HG03469 (cell line): Measurements from ENCODE around the gene OVAAL.

ENCODE experiments used
- ATAC-seq: cut with Tn5 transposase; IDR thresholded peaks from one replicate; pipeline ENCODE4 v1.9.1; 2021; ENCODE audit warnings: mild to moderate bottlenecking, moderate library complexity, moderate number of reproducible peaks; ENCODE audit not compliant: unreplicated experiment

The OVAAL gene

DNA sequence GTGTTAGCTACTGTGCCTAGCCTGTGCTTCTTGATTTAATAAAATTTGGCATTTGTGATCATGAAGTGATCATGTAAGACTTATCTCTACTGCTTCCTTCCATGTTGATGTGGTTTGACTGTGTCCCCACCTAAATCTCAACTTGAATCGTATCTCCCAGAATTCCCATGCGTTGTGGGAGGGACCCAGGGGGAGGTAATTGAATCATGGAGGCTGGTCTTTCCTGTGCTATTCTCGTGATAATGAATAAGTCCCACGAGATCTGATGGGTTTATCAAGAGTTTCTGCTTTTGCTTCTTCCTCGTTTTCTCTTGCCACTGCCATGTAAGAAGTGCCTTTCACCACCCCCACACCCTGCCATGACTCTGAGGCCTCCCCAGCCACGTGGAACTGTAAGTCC is at the start of gene OVAAL:
TSS of gene OVAAL (plus strand) at position 301 of the 400 bp plus-strand sequence.
- ATAC-seq, result no peak

DNA sequence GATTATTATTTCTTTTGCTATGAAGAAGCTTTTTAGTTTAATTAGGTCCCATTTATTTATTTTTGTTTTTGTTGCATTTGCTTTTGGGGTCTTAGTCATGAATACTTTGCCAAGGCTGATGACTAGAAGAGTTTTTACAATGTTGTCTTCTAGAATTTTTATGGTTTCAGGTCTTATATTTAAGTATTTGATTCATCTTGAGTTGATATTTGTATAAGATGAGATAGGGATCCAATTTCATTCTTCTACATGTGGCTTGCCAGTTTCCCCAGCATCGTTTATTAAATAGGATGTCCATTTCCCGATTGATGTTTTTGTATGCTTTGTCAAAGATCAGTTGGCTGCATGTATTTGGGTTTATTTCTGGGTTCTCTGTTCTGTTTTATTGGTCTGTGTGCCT is 47.9 kb upstream of the OVAAL start:
- no peak for ATAC-seq

DNA sequence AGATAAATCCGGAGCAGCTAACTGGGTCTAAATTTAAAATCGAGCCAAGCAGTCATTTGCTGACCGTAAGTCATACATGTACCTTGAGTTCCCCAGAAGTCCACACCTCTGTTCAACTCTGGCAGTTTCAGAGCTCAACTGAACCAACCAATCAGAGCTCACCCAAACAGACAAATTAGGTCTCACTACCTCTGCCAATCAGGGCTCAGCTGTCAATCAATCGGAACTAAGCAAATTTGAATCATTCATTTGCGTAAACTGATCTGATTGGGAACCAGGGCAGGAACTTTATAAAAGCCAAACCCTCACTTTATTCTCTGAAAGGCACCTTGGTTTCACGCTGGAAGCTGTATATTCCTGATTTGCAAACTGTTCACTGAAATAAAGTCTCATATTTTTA is 45.2 kb upstream of the OVAAL start:
- ATAC-seq, result no peak

DNA sequence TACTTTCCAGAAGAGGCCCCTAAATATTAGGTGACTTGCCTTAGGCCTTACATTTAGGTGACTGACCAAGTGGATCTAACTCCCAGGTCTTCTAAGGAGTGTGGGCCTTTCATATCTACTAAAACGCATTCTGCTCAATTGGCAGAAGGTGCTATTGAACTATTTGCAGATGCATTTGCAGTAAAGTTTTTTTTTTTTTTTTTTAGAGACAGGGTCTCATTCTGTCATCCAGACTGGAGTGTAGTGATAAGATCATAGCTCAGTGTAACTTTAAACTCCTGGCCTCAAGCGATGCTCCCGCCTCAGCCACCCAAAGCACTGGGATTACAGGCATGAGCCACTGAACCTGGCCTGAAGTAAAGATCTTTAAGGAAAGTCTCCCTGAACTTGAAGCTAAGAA is 43.4 kb upstream of the OVAAL start:
- ATAC-seq, result no peak

DNA sequence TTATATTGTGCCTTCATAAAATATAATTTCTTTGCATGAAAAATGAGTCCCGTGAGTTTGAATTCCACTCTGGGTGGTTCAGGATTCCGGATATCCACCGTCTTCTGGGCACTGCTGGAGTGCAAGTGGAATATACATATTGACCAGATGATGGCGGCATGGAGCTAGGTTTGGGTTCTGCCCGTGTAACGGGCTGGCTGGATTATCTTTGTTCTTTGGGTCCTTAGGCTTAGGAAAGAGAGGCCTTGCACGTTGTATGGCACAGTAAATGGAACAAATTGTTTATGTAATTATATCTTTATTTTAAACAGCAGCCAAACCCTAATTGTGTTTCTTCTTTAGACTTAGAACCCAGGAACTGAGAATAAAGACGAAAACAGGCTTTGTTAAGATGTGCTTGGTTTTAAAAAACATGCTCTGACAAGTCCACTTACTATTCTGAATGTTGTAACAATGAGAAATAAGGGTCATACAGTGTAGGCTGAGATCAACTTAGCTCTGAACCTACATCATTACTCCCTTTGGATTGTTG is 42.8 kb upstream of the OVAAL start:
- ATAC-seq, result no peak

DNA sequence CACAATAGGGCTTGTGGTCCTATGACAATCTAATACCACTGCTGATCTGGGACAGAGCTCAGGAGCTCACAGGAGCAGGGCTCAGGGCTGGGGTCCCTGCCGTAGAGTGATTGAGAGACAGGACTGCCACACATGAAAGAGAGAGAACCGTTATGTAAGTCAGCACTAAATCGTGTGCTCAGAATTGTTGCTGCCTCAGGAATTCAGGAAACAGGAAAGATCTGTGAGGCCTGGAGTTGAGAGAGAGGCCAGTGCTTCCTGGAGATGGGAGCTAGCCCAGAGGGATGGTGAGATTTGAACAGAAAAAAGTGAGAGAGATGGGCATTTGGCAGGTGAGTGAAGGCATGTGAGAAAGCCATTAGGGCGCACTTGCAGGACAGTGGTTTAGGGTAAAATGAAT is 38.9 kb upstream of the OVAAL start:
- ATAC-seq, result no peak

DNA sequence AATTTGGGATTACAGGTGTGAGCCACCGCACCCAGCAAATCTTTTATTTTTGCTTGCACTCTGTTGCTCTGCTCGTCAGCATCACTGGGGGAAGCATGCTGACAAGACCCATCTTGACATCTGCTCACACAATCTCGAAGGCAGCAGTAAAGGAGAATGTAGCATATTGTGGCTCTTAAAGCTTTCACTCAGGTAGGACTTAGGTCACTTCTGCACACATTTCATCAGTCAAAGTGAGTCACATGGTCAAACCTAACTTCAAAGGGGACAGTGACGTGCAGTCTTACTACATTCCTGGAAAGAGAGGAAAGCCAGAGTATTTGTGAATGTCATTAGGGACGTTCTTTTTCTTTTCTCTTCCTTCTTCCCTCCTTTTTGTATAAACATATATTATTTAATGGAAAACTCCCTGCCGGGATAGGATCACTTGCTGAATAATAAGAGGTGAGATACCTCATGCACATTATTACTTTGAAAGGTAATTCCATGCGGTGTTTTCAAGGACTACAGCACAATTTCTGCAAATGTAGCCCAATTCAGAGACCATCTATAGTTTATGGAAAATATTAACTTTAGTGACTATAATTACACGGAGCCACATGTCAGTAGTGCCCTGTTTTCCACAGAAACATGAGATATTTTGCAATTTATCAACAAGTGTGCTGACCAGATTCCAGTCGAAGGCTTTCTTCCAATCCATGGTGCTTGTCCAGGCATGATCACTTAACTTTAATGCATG is 37.1 kb upstream of the OVAAL start:
- no peak for ATAC-seq

DNA sequence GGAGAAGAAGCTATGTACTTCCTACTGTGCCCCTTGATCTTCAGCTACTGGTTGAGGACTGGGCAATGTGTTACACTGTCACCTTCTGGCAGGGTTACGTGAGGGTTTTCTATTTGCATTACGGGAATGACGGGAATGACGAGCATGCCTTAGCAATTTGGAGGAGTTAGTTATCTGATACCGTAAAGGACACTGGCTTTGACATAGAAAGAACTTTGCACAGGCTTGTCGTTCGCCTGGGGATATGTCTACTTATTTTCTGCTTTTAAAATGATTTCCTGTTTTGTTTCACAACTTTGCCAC is 36.6 kb upstream of the OVAAL start:
- ATAC-seq, result no peak

DNA sequence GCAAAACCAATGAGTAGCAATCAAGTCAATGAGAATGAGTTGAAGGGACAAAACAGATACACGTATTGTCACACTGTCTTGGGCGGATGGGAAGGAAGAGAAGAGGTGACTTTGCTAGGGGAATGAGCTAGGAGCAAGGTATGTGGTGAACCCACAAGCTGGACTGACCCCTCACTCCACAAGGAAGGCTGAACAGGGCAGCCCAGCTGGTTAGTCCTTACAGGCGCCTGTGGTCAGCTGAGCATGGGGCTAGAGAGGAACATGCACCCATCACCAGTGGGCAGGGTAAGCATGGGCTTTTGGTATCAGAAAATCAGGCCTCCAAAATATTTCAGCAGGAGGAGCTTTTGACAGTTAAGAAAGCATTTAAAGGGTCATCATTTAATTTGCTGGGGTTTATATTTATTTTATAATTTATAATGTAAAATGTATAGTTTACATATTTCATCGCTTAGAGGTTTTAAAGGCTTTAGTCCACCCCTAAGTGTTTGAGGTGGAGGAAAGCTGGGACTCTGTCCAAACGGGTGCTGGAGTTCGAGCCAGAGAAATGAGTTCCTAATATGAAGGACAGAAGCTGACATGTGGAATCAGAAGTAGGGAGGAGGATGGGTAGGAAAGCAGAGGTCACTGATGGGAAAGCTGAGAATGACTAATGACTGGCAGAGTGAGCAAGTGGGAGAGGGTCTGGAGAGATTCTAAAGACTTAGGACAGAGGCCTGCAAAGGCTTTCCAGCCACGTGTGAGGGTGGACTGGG is 34.4 kb upstream of the OVAAL start:
- ATAC-seq, result no peak

DNA sequence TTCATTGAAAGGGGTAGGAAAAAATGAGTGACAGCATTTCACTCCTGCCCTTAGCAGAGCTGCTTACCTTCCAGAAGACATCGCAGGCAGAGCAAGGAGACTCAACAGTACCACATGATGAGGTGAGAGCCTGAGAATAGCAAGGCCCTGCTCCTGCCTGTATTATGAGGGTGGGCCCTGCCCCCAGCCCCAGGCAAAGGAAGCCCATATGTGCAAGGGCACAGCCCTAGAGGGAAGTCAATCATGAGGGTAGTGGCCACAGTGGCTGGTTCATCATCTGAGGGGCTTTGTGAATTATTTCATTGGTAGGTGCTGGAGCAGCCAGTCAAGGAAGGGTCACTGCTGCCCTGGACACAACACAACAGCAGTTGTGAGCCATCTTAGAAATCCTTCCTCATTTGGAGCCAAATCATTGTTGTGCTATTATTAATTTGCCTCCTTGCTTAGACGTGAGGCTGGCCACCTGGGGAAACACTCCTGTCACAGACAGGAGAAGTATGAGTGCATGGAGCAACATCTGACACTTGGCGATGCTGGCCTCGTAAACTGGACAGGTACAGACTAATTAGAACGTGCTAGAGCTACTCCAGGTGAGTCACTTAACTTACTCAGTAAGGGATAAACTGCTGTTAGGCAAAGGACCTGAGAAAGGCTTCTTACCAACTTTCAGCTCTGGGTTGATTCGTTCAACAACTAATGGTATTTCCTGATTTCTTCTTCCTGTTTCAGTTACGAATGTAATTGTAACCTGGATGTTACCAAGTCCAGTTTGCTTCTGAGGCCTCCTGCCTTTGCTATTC is 33.6 kb upstream of the OVAAL start:
- ATAC-seq, result no peak

DNA sequence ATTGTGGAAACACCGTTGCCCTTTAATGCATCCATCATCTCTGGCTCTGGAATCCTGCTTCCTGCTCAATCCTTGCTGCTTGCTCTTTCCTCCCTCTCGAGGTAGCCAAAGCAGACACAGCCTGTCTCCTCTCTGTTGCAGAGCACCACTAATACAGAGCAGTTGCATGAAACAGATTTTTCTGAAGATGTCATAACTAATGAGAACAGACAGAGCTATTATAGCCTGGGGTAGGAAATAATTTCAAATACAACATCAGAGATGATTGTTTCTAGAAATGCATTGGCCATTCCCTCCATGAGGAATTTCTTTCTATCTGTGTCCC is 33.1 kb upstream of the OVAAL start:
- no peak for ATAC-seq

DNA sequence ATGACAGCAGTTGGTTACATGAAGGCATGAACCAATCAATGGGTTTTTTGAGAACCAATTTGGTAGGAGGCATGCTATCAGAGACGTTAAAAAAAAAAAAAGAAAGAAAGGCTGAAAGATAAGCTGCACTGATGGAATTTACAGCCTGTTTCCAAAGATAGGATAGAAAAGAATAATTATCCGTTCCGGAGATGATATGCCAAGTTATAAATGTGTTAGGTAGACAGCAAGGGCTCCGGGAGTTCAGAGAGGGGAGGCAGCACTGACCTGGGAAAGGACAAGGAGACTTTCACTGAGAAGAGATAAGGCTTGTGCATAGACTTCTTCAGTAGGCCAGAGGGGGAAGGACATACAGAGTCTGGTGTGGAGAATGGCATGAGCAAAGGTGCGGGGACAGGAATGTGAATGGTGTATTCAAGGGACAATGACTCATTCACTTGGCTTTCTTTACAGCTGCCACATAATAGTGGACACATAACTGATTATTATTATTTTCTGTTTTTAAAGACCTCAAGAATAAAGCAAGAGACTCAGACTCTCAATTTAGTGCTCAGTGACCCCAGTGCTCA is 31.6 kb upstream of the OVAAL start:
- no peak for ATAC-seq

DNA sequence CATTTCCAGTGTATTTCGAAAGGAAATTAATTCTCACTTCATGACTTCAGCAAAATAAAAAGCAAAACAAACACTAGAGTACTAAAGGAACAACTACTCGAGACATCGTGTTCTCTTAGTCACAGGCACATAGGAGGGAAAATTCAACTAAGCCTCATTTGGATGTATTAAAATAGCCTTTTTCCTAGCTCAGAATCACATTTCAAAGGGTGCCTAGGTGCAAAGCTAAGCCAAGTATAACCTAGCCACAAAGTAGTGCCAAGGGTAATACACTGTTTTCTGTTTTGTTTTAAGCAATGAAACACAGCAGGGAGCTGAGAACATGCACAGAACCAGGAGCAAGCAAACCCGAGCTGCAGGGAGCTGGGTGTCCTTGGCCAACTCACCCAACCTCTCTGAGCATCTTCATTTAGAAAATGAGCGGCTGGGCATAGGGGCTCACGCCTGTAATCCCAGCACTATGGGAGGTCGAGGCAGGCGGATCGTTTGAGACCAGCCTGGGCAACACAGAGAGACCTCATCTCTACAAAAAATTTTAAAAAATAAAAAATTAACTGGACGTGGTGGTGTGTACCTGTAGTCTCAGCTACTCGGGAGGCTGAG is 29.8 kb upstream of the OVAAL start:
- no peak for ATAC-seq

DNA sequence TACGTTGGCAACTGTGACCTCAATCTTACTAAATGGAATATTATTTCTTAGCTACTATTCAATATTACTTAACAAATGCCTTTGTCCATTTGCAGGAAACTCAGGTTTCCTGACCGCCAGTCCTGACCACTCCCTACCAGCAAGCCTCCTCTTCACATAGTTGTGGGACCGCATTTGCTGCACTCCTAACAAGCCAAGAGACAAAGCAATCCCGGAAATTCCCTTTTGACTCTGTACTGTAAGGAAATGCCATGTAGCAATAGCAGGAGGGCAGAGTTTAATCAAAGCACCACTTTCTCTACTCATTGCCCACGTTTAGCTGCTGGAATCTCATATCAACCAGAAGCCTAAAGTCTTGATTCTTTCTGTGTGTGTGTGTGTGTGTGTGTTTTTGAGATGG is 28.3 kb upstream of the OVAAL start:
- ATAC-seq, result no peak

DNA sequence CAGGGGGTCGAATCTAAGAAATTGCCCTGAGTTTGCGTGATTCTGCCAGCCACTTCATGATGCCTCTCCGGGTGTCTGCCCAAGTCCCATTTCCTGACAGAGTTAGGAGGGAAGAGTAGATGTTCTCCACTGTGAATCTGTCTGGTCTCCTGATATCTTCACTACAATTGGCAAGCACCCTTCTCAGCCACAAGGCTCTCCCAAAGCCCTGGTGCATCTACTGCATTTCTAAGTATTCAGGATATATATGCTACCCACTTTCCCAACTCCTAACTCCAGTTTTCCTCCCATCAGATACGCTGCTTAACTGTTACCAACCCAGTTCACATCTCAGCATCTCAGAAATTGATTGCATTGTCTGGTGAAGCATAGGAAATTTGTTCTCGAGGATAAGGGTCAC is 25.9 kb upstream of the OVAAL start:
- ATAC-seq, result no peak

DNA sequence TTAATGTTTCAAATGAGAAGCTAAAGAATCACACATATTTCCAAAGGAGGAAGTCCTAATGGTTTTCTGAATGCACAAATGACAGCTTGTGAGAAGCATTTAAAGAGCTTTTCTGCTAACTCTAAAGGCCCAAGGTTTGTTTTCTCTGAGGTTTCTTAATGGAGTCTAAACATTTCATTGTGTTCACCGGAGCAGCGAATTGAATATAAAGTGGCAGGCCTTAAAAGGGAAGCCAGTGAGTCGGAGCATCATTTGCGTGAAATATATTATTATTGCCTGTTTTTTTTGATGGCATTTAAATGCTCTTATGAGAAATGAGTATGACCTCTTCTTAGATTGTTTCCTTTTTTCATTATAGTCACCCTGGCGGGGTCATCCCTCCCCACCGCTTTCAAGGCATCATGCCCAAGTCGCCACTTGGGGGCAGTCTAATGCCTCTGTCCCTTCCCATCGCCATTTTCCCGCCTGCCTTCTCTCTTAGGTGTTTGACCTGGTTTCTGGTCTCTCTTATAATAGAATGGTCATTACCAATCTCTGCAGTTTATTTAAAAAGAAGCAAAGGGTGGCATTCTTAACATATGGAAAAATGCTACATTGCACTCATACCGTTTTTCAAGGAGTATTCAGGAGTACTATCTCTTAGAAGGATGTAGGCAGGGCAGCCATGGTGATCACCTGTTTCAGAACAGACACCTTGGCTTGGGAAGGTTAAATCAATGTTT is 25.3 kb upstream of the OVAAL start:
- ATAC-seq, result no peak

DNA sequence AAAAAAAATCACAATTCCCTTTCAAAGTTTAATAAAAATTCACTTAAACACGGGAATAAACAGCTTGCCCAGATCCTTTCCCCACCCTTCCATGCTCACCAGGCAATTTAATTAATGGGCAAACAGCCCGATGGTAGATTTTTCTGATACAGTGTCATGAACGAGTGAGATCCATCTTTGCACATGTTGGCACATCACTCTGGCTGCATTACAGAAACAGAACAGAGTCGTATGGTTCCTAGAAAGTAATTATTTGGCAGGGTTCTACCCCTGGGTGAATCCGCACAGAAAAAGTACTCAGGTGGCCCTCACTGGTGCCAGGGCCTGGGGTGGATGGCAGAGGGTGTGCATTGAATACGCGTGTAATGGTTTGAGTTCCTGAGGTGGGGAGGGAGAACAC is 24.6 kb upstream of the OVAAL start:
- ATAC-seq, result no peak

DNA sequence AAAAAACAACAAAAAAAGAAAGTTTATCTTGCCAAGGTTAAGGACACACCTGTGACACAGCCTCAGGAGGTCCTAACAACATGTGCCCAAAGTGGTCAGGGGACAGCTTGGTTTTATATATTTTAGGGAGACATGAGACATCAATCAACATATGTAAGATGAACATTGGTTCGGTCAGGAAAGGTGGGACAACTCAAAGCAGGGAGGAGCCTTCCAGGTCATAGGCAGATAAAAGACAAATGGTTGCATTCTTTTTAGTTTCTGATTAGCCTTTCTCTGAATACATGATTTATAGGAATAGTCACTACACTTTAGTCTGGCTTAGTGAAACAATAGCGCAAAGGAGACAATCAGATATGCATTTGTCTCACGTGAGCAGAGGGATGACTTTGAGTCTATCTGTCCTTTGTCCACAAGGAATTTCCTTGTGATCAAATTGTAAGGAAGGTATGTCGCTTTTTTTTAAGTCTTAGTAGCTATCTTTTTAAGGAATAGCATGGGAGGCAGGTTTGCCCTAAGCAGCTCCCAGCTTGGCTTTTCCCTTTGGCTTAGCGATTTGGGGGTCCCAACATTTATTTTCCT is 23.3 kb upstream of the OVAAL start:
- ATAC-seq, result no peak

DNA sequence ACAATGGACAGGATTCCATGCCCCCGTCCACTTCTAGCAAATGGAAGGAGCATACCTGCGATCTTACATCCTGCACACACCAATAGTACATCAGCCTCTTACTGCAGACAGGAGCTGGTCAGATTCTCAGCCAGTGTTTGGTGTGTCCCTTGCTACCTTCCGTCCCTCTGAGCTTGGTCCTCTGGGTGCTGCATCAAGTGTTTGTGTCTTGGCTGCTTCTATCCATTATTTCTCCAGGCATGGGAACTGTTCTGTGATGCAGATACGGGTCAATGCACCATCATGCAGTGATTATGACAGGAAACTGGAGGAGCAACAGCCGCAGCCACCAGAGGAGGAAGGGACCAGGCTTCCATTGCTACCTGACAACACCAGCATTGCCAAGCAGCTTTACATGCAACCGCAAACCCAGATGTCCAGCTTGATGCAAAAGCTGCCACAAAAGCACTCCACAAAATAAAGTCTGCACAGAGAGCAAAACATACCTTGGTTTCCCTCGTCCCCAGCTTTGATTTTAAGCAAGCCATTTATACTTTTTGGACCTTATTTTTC is 21.9 kb upstream of the OVAAL start:
- ATAC-seq, result no peak

DNA sequence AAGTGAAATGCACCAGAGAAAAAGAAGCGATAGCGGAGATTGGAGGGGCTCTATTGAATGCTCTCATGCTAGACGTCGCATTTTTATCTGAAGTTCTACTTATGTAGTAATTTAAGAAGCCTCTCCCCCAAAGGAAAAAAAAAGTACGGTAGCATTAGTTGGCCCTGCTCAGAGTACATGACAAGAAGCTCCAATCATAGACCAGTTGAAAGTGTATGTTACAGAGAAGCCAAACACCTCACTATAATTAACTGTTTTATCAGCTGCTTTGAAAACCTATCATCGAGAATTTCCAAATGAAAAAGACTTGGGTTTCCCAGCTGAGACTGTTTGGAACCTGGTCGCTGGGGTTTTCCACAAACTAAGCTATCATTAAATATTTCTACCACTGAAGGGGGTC is 19.6 kb upstream of the OVAAL start:
- no peak for ATAC-seq
